ENCODE results near the gene EPHB4.

The EPHB4 gene

DNA sequence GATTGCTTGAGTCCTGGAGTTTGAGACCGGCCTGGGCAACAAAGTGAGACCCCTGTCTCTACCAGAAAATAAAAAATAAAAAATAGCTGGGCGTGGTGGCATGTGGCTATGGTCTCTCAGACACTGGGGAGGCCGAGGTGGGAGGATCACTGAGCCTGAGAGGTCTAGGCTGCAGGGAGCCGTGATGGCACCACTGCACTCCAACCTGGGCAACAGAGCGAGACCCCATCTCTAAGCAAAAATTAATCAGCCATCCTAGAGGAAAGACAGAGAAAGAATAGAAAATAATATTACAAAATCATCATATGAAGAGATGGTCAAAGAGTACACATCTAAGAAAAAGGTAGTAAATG is 4.9 kb upstream of the EPHB4 start:
- TF ChIP-seq, protein P1, sequence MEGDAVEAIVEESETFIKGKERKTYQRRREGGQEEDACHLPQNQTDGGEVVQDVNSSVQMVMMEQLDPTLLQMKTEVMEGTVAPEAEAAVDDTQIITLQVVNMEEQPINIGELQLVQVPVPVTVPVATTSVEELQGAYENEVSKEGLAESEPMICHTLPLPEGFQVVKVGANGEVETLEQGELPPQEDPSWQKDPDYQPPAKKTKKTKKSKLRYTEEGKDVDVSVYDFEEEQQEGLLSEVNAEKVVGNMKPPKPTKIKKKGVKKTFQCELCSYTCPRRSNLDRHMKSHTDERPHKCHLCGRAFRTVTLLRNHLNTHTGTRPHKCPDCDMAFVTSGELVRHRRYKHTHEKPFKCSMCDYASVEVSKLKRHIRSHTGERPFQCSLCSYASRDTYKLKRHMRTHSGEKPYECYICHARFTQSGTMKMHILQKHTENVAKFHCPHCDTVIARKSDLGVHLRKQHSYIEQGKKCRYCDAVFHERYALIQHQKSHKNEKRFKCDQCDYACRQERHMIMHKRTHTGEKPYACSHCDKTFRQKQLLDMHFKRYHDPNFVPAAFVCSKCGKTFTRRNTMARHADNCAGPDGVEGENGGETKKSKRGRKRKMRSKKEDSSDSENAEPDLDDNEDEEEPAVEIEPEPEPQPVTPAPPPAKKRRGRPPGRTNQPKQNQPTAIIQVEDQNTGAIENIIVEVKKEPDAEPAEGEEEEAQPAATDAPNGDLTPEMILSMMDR (IDR thresholded peaks at IDR 0.05; ENCODE audit: unreplicated experiment in 3 of 3), result no peak
- Mint-ChIP-seq H3K4me3 (peak overlapping the region in 1 of 3 experiments; percentile 19), H3K27ac (peak overlapping the region in 2 of 3 experiments; percentile 83 to 96), H3K27me3 (ENCODE audit: low read depth) (no peaks in the 10 kb centered on the region), H3K4me1 (peaks cover 26% of the 10 kb centered on the region), H3K36me3 (ENCODE audit: low read depth) (no peaks in the 10 kb centered on the region), H3K9me3 (no peaks in the 10 kb centered on the region)

DNA sequence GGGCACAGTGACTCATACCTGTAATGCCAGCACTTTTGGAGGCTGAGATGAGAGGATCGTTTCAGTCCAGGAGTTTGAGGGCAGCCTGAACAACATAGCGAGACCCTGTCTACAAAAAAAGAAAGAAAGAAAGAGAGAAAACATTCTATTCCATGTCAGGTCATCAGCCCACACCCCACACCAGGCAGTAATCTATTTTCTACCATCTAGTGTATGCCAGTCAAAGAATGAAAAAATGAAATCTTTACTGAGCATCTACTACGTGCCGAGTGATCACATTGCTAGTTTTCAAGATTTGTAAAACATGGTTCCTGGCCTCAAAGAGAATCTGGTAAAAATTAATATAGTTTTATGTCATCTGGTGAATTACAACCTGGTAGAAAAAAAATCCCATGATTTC is 3.1 kb upstream of the EPHB4 start:
- TF ChIP-seq, protein P1 (IDR thresholded peaks at IDR 0.05; ENCODE audit: unreplicated experiment in 3 of 3), result no peak

DNA sequence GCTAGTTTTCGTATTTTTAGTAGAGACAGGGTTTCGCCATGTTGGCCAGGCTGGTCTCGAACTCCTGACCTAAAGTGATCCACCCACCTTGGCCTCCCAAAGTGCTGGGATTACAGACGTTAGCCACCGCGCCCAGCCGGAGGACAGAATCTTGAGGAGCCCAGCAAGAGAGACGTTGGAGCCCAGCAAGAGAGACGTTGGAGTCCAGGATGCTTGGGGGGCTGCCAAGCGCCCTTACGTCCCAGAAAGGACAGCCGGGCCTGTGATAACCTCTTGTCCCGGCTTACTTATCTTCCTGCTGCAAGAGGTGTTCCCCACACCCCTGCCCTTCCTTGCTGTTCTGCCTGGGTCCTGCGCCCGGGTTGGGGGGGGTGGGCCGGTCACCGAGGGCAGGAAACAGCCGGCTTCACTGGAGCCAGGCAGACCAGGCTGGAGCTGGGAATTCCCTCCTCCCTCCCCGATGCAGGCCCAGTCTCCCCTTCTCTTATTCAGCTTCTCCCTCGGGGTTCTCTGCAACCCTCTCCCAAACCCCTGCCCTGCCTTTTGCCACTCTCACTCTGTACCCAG is 1.9 kb upstream of the EPHB4 start:
- Mint-ChIP-seq H3K4me3 (peak overlapping the region; percentile 99 to 100 (median 100)), H3K27me3 (ENCODE audit: low read depth) (peaks cover 3% of the 10 kb centered on the region), H3K9me3 (no peaks in the 10 kb centered on the region), H3K4me1 (peaks cover 22% of the 10 kb centered on the region), H3K27ac (peak overlapping the region; percentile 76 to 99 (median 94)), H3K36me3 (ENCODE audit: low read depth) (no peaks in the 10 kb centered on the region)
- TF ChIP-seq, protein P1 (IDR thresholded peaks at IDR 0.05; ENCODE audit: unreplicated experiment in 3 of 3), result no peak

More for the DNA sequence above, 3.1 kb upstream of the EPHB4 start:
- Mint-ChIP-seq H3K9me3 (no peaks in the 10 kb centered on the region), H3K36me3 (ENCODE audit: low read depth) (no peaks in the 10 kb centered on the region), H3K4me3 (peak overlapping the region; percentile 32 to 44 (median 39)), H3K27ac (peak overlapping the region; percentile 36 to 96 (median 71)), H3K4me1 (peaks cover 19% of the 10 kb centered on the region), H3K27me3 (ENCODE audit: low read depth) (peaks cover 3% of the 10 kb centered on the region)

DNA sequence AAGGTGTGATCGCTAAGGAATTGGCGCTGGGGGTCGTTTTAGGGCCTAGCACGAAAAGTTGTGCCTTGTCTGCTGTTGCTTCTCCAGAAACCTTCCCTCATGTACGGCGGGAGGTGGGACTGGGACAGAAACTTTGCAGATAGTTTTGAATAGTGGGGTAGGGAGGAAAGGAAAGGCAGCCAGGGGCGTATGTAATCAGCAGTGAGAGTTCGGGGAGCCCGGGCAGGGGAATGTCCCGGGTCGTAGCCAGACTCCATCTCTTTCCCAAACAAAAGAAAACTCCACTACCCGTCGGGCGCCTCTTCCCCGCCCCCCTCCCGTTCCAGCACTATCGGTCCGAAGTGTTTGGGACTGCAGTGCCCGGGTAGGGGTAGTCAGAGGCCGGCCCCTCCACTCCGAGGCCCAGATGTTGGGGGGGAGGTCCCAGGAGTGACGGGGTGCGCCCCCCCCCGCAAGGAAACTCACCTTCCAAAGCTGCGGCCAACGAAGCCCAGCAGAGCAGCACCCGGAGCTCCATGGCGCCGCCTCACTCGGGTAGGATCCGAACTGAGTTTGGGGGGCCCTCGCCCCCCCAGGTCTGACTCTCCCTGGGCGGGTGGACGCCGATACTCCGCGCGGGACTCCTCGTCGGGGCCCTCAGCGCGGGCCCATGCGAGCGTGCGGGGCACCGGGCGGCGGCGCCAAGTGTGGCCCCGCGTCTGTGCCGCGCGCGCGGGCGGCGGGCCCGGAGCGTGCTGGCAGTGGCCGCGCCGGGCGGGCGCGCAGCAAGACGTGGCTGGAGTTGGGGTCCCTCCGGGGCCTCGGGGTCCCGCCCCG is 601 bp downstream of the EPHB4 start:
- Mint-ChIP-seq H3K27me3 (ENCODE audit: low read depth) (peaks cover 3% of the 10 kb centered on the region), H3K36me3 (ENCODE audit: low read depth) (peaks cover 17% of the 10 kb centered on the region), H3K9me3 (no peaks in the 10 kb centered on the region), H3K4me1 (peaks cover 22% of the 10 kb centered on the region), H3K27ac (peak overlapping the region; percentile 75 to 97 (median 76)), H3K4me3 (peak overlapping the region; percentile 90 to 96 (median 93))
- TF ChIP-seq, protein P1 (IDR thresholded peaks at IDR 0.05; ENCODE audit: unreplicated experiment in 3 of 3), result no peak

DNA sequence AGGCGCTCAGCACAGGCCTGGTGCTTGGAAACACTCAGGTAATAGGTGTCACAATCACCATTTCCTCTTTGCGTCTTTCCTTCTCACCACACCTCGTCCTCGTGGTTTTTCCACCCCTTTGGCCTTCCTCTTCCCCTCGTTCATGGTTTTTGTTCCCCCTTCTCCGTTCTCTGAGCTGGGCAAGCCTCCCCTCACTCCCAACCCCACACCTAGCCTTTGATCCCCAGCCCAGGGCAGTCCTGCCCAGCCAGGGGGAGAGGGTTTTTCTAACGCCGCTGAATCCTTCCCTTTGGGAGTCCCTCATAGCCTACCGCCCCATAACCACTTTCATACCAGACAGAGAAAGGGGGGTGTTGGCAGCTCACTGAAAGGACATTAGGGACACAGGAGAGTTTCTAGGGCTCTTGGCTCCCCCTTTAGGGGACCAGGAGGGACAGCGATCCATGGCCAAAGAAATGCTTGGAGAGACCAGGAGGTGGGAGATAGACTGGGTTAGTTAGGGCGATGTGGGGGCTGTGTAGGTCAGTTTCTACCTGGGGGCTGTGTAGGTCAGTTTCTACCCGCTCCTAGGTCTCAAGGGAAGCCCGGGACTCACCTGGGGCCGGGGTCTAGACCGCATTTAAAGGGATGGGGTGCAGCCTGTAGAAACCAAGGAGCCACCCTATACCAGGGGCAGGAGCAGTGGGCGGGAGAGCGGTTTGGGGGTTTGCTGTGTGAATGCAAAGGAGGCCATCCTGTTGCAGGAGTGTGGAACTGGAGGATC is 1.4 kb downstream of the EPHB4 start:
- peaks cover 22% of the 10 kb centered on the region for H3K36me3 Mint-ChIP-seq (ENCODE audit: low read depth)
- TF ChIP-seq, protein P1 (IDR thresholded peaks at IDR 0.05; ENCODE audit: unreplicated experiment in 3 of 3), result peak in 1 of 3 experiments; percentile 25
- H3K4me3 Mint-ChIP-seq, result peak overlapping the region; percentile 90 to 96 (median 93)
- H3K27ac Mint-ChIP-seq, result peak overlapping the region; percentile 75 to 97 (median 76)
- H3K9me3 Mint-ChIP-seq, result no peaks in the 10 kb centered on the region
- H3K27me3 Mint-ChIP-seq (ENCODE audit: low read depth), result peaks cover 3% of the 10 kb centered on the region
- peaks cover 22% of the 10 kb centered on the region for H3K4me1 Mint-ChIP-seq
